Measurements from ENCODE around the gene VKORC1. TPM values are rescaled to one million over a fixed set of nuclear protein-coding genes. Genes with fewer than 3 reads are reported as not detected.

The VKORC1 gene
- total and polyA plus RNA-seq, 4 donors: 29.9 to 519 (median 263) TPM

DNA sequence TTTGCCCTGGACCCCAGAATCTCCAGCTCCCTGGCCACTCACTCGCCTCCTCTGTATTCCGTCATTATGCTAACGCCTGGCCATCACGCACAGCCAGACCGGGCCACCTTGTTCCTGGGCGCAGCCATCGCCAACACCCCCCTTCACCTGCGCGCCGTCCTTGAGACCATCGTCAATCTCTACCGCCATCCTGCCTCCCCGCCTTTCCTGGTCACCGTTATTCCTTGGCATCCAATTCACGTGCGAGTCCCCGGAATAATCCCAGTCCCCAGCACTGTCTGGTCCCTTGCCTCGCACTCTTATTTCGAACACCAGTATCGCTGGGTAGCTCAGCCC, 541 bp downstream of the VKORC1 start:
- no peaks in the 10 kb centered on the region for H3K9me3 ChIP-seq (ENCODE audit: control insufficient read depth in 4 of 4, low read length in 3 of 4)
- peak overlapping the region; percentile 91 to 96 for H3K27ac ChIP-seq (ENCODE audit: low read depth in 1 of 2, low read length in 2 of 2)
- DNase-seq (ENCODE audit: low spot score): no peak
- H3K36me3 ChIP-seq (ENCODE audit: control insufficient read depth in 4 of 4, insufficient read depth in 3 of 4, low read depth in 1 of 4, low read length in 3 of 4): peaks cover 2 to 16% (median 11%) of the 10 kb centered on the region in 4 donors
- H3K27me3 ChIP-seq (ENCODE audit: control insufficient read depth in 4 of 4, insufficient read depth in 4 of 4, low read length in 3 of 4): no peaks in the 10 kb centered on the region
- H3K4me3 ChIP-seq (ENCODE audit: low read depth in 1 of 3, low read length in 3 of 3): peak overlapping the region; percentile 89 to 93 (median 92)
- peaks cover 0 to 19% (median 11%) of the 10 kb centered on the region in 4 donors for H3K4me1 ChIP-seq (ENCODE audit: control insufficient read depth in 4 of 4, insufficient read depth in 4 of 4, low read length in 3 of 4)
- under 1% methylated on average over 20 of the region's 20 CpGs for WGBS
- TF ChIP-seq FOXA1 (IDR thresholded peaks at IDR 0.05): no peak
- TF ChIP-seq, protein P1, sequence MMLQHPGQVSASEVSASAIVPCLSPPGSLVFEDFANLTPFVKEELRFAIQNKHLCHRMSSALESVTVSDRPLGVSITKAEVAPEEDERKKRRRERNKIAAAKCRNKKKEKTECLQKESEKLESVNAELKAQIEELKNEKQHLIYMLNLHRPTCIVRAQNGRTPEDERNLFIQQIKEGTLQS (IDR thresholded peaks at IDR 0.05): no peak
- no peak for TF ChIP-seq YY1 (IDR thresholded peaks at IDR 0.05)
- TF ChIP-seq, protein P2, sequence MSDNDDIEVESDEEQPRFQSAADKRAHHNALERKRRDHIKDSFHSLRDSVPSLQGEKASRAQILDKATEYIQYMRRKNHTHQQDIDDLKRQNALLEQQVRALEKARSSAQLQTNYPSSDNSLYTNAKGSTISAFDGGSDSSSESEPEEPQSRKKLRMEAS (IDR thresholded peaks at IDR 0.05): no peak
- no peak for TF ChIP-seq SP1 (IDR thresholded peaks at IDR 0.05)
- no peak for TF ChIP-seq NR2F2 (IDR thresholded peaks at IDR 0.05)
- TF ChIP-seq, protein P3, sequence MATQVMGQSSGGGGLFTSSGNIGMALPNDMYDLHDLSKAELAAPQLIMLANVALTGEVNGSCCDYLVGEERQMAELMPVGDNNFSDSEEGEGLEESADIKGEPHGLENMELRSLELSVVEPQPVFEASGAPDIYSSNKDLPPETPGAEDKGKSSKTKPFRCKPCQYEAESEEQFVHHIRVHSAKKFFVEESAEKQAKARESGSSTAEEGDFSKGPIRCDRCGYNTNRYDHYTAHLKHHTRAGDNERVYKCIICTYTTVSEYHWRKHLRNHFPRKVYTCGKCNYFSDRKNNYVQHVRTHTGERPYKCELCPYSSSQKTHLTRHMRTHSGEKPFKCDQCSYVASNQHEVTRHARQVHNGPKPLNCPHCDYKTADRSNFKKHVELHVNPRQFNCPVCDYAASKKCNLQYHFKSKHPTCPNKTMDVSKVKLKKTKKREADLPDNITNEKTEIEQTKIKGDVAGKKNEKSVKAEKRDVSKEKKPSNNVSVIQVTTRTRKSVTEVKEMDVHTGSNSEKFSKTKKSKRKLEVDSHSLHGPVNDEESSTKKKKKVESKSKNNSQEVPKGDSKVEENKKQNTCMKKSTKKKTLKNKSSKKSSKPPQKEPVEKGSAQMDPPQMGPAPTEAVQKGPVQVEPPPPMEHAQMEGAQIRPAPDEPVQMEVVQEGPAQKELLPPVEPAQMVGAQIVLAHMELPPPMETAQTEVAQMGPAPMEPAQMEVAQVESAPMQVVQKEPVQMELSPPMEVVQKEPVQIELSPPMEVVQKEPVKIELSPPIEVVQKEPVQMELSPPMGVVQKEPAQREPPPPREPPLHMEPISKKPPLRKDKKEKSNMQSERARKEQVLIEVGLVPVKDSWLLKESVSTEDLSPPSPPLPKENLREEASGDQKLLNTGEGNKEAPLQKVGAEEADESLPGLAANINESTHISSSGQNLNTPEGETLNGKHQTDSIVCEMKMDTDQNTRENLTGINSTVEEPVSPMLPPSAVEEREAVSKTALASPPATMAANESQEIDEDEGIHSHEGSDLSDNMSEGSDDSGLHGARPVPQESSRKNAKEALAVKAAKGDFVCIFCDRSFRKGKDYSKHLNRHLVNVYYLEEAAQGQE (IDR thresholded peaks at IDR 0.05): no peak
- TF ChIP-seq HNF4G (IDR thresholded peaks at IDR 0.05): no peak
- no peak for TF ChIP-seq GABPA (IDR thresholded peaks at IDR 0.05 in 1 of 2, conservative IDR thresholded peaks at IDR 0.05 in 1 of 2)
- no peak for TF ChIP-seq FOXA2 (IDR thresholded peaks at IDR 0.05)
- no peak for TF ChIP-seq JUND (IDR thresholded peaks at IDR 0.05)
- peak overlapping the region; percentile 61 to 85 for H3K9ac ChIP-seq (ENCODE audit: low read depth in 1 of 2, low read length in 2 of 2)

DNA sequence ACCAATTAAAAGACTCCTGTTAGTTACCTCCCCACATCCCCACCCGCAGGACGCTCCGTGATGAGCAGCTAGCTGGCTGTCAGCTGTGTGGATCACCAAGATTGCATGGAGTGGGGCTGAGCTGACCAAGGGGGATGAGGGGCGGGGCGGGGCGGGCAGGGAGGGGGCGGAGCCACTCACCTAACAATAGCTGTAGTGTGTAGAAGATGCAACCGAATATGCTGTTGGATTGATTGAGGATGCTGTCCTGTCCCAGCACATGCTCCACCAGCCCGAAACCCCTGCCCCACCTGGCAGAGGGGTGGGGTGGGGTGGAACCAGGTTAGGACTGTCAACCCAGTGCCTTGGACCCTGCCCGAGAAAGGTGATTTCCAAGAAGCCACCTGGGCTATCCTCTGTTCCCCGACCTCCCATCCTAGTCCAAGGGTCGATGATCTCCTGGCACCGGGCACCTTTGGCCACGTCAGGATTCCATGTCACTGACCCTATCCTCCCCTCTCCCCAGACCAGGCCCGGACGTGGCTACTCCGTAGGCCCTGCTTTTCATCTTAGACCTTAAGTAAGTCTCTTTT, 1.4 kb downstream of the VKORC1 start:
- Histone ChIP-seq H3K4me3 (ENCODE audit: low read depth in 1 of 3, low read length in 3 of 3) (peak overlapping the region; percentile 84 to 92 (median 89)), H3K4me1 (ENCODE audit: control insufficient read depth in 4 of 4, insufficient read depth in 4 of 4, low read length in 3 of 4) (peaks cover 0 to 19% (median 11%) of the 10 kb centered on the region in 4 donors), H3K9ac (ENCODE audit: low read depth in 1 of 2, low read length in 2 of 2) (peak overlapping the region in 1 of 2 donors; percentile 85), H3K27me3 (ENCODE audit: control insufficient read depth in 4 of 4, insufficient read depth in 4 of 4, low read length in 3 of 4) (no peaks in the 10 kb centered on the region), H3K36me3 (ENCODE audit: control insufficient read depth in 4 of 4, insufficient read depth in 3 of 4, low read depth in 1 of 4, low read length in 3 of 4) (peaks cover 8 to 18% (median 13%) of the 10 kb centered on the region in 4 donors), H3K27ac (ENCODE audit: low read depth in 1 of 2, low read length in 2 of 2) (peak overlapping the region; percentile 91 to 96), H3K9me3 (ENCODE audit: control insufficient read depth in 4 of 4, low read length in 3 of 4) (no peaks in the 10 kb centered on the region)
- TF ChIP-seq, protein P2 (IDR thresholded peaks at IDR 0.05): no peak
- TF ChIP-seq, protein P4, sequence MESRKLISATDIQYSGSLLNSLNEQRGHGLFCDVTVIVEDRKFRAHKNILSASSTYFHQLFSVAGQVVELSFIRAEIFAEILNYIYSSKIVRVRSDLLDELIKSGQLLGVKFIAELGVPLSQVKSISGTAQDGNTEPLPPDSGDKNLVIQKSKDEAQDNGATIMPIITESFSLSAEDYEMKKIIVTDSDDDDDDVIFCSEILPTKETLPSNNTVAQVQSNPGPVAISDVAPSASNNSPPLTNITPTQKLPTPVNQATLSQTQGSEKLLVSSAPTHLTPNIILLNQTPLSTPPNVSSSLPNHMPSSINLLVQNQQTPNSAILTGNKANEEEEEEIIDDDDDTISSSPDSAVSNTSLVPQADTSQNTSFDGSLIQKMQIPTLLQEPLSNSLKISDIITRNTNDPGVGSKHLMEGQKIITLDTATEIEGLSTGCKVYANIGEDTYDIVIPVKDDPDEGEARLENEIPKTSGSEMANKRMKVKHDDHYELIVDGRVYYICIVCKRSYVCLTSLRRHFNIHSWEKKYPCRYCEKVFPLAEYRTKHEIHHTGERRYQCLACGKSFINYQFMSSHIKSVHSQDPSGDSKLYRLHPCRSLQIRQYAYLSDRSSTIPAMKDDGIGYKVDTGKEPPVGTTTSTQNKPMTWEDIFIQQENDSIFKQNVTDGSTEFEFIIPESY (IDR thresholded peaks at IDR 0.05): no peak
- TF ChIP-seq HNF4A (conservative IDR thresholded peaks at IDR 0.05) (peak; percentile 96 to 97), HNF4G (IDR thresholded peaks at IDR 0.05) (peak; percentile 90), JUND (IDR thresholded peaks at IDR 0.05) (peak in 1 of 2 donors; percentile 71), FOXA2 (IDR thresholded peaks at IDR 0.05) (no peak), RXRA (IDR thresholded peaks at IDR 0.05) (peak; percentile 94 to 96), RAD21 (IDR thresholded peaks at IDR 0.05) (peak in 1 of 2 donors; percentile 44), GABPA (IDR thresholded peaks at IDR 0.05 in 1 of 2, conservative IDR thresholded peaks at IDR 0.05 in 1 of 2) (peak in 1 of 2 donors; percentile 72), EGR1 (IDR thresholded peaks at IDR 0.05; ENCODE audit: low read depth in 2 of 2) (no peak), YY1 (IDR thresholded peaks at IDR 0.05) (no peak), TAF1 (conservative IDR thresholded peaks at IDR 0.05) (no peak), FOXA1 (IDR thresholded peaks at IDR 0.05) (no peak), NR2F2 (IDR thresholded peaks at IDR 0.05) (peak; percentile 43), SP1 (IDR thresholded peaks at IDR 0.05) (peak; percentile 74)
- TF ChIP-seq, protein P5, sequence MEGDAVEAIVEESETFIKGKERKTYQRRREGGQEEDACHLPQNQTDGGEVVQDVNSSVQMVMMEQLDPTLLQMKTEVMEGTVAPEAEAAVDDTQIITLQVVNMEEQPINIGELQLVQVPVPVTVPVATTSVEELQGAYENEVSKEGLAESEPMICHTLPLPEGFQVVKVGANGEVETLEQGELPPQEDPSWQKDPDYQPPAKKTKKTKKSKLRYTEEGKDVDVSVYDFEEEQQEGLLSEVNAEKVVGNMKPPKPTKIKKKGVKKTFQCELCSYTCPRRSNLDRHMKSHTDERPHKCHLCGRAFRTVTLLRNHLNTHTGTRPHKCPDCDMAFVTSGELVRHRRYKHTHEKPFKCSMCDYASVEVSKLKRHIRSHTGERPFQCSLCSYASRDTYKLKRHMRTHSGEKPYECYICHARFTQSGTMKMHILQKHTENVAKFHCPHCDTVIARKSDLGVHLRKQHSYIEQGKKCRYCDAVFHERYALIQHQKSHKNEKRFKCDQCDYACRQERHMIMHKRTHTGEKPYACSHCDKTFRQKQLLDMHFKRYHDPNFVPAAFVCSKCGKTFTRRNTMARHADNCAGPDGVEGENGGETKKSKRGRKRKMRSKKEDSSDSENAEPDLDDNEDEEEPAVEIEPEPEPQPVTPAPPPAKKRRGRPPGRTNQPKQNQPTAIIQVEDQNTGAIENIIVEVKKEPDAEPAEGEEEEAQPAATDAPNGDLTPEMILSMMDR (IDR thresholded peaks at IDR 0.05; ENCODE audit: low read depth, low read length, missing input control): no peak
- TF ChIP-seq, protein P3 (IDR thresholded peaks at IDR 0.05): no peak
- TF ChIP-seq, protein P1 (IDR thresholded peaks at IDR 0.05): no peak
- WGBS: 22% methylated on average over 17 of the region's 17 CpGs
- peak; percentile 60 for DNase-seq (ENCODE audit: low spot score)

All from liver (tissue), 9 donors.